HG02588 (cell line): Measurements from ENCODE around the gene UTP11.
"Not testable (repeated sequence)": the region's sequence is repeated elsewhere in the genome, so short reads cannot be mapped to it uniquely, and the experiment has no call there.

ENCODE experiments used
- ATAC-seq: cut with Tn5 transposase; IDR thresholded peaks from one replicate; pipeline ENCODE4 v1.9.1; 2021; ENCODE audit warnings: mild to moderate bottlenecking, moderate library complexity; ENCODE audit not compliant: unreplicated experiment

Gene UTP11

GRCh38 chr1:38027201-38028104, 14.9 kb downstream of the UTP11 start:
- no peak for ATAC-seq

GRCh38 chr1:38028105-38028591, 15.6 kb downstream of the UTP11 start:
- ATAC-seq = peak; percentile 75

GRCh38 chr1:38028671-38029070, 16.1 kb downstream of the UTP11 start:
- no peak for ATAC-seq

GRCh38 chr1:38029081-38029681, 16.6 kb downstream of the UTP11 start:
- no peak for ATAC-seq

GRCh38 chr1:38029685-38030511, 17.4 kb downstream of the UTP11 start:
- ATAC-seq = peak; percentile 40

GRCh38 chr1:38030596-38031512, 18.3 kb downstream of the UTP11 start:
- no peak for ATAC-seq

GRCh38 chr1:38031513-38031866, 19.0 kb downstream of the UTP11 start:
- no peak for ATAC-seq

GRCh38 chr1:38032992-38033391, 20.5 kb downstream of the UTP11 start:
- ATAC-seq = not testable (repeated sequence)

GRCh38 chr1:38034871-38035270, 22.3 kb downstream of the UTP11 start:
- no peak for ATAC-seq

- ATAC-seq = no peak
These were observed 24.8 kb downstream of the UTP11 start for GRCh38 chr1:38037221-38037939.

- ATAC-seq = no peak
These were observed 26.3 kb downstream of the UTP11 start for GRCh38 chr1:38038861-38039260.

GRCh38 chr1:38039331-38040088, 27.0 kb downstream of the UTP11 start:
- no peak for ATAC-seq

- ATAC-seq = no peak
These were observed 29.7 kb downstream of the UTP11 start for GRCh38 chr1:38041936-38042834.

GRCh38 chr1:38043036-38043747, 30.7 kb downstream of the UTP11 start:
- ATAC-seq = no peak

GRCh38 chr1:38044221-38045215, 32.0 kb downstream of the UTP11 start:
- ATAC-seq = no peak
